DND-41 (cell line): ENCODE measurements around the gene DIAPH1.

Experiments used
- CTCF ChIP-seq: IDR thresholded peaks from 2 replicates; pipeline ENCODE4 v1.5.1; 2012; ENCODE audit warnings: borderline replicate concordance, low read length, moderate library complexity, mild to moderate bottlenecking; ENCODE audit not compliant: poor library complexity, severe bottlenecking; ENCODE audit errors: extremely low read depth
- EZH2 ChIP-seq: IDR thresholded peaks from 3 replicates; pipeline ENCODE4 v1.6.1; 2012; ENCODE audit warnings: borderline replicate concordance, low read depth, mild to moderate bottlenecking, moderate library complexity, low read length, inconsistent platforms; ENCODE audit not compliant: severe bottlenecking

GRCh38 chr5:141574122-141574510 lies 44.7 kb downstream of the DIAPH1 start:
- TF ChIP-seq CTCF (no peak), EZH2 (no peak)
